ENCODE data around the gene HSPBP1.
"Not testable (repeated sequence)": the region's sequence is repeated elsewhere in the genome, so short reads cannot be mapped to it uniquely, and the experiment has no call there.

The HSPBP1 gene

DNA sequence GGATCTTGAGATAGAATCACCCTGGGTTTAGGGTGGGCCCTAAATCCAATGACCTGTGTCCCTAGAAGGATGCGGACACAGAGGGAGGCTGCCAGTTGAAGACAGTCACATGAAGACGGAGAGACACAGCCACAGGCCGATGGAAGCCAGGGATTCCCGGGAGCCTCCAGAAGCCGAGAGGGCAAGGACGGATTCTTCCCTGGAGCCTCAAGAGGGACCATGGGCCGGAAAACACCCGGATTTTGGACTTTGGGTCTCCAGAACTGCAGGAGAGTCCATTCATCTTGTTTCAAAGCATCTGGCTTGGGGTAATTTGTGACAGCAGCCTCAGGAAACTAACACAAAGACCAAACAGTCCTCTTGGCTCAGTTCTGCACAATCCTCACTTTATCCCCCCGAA lies 53.6 kb downstream of the HSPBP1 start:
- no peak for DNase-seq
- no peak overlapping the region for H3K4me3 ChIP-seq (ENCODE audit: low read depth, low read length)
- H3K27ac ChIP-seq = no peak overlapping the region
- peaks cover 30% of the 10 kb centered on the region for H3K36me3 ChIP-seq (replicated peaks)
- H3K27me3 ChIP-seq (replicated peaks) = no peaks in the 10 kb centered on the region
- TF ChIP-seq, protein P1, sequence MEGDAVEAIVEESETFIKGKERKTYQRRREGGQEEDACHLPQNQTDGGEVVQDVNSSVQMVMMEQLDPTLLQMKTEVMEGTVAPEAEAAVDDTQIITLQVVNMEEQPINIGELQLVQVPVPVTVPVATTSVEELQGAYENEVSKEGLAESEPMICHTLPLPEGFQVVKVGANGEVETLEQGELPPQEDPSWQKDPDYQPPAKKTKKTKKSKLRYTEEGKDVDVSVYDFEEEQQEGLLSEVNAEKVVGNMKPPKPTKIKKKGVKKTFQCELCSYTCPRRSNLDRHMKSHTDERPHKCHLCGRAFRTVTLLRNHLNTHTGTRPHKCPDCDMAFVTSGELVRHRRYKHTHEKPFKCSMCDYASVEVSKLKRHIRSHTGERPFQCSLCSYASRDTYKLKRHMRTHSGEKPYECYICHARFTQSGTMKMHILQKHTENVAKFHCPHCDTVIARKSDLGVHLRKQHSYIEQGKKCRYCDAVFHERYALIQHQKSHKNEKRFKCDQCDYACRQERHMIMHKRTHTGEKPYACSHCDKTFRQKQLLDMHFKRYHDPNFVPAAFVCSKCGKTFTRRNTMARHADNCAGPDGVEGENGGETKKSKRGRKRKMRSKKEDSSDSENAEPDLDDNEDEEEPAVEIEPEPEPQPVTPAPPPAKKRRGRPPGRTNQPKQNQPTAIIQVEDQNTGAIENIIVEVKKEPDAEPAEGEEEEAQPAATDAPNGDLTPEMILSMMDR (IDR thresholded peaks at IDR 0.05; ENCODE audit: low read depth, low read length, missing control alignments) = no peak
- in situ Hi-C loops (cut with HindIII; ENCODE audit: low pct_ligation_motif_present, low sequenced_read_pairs) = no loop called here

DNA sequence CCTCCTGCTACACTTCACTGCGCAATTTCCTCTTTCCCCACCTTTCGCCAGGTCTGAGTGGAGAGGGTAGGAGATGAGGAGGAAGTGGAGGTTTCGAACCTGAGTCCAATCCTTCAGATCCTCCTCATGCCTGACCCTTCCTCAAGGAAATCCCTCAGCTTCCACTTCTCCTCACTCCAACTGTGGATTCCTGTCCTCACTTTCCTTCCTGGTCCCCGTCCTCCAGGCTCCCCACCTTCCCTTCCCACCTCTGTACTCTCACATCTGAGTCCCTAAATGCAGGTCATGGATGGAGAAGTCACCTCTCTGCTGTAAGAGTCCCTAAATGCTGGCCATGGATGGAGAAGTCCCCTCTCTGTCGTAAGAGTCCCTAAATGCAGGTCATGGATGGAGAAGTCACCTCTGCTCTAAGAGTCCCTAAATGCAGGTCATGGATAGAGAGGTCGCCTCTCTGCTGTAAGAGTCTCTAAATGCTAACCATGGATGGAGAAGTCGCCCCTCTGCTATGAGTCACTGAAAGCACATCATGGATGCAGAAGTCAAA lies 54.4 kb downstream of the HSPBP1 start:
- in situ Hi-C loops (cut with HindIII; ENCODE audit: low pct_ligation_motif_present, low sequenced_read_pairs) = no loop called here
- H3K36me3 ChIP-seq (replicated peaks) = peaks cover 24% of the 10 kb centered on the region
- DNase-seq = no peak
- no peaks in the 10 kb centered on the region for H3K27me3 ChIP-seq (replicated peaks)
- H3K4me3 ChIP-seq (ENCODE audit: low read depth, low read length) = no peak overlapping the region
- TF ChIP-seq, protein P1 (IDR thresholded peaks at IDR 0.05; ENCODE audit: low read depth, low read length, missing control alignments) = no peak
- H3K27ac ChIP-seq = no peak overlapping the region

DNA sequence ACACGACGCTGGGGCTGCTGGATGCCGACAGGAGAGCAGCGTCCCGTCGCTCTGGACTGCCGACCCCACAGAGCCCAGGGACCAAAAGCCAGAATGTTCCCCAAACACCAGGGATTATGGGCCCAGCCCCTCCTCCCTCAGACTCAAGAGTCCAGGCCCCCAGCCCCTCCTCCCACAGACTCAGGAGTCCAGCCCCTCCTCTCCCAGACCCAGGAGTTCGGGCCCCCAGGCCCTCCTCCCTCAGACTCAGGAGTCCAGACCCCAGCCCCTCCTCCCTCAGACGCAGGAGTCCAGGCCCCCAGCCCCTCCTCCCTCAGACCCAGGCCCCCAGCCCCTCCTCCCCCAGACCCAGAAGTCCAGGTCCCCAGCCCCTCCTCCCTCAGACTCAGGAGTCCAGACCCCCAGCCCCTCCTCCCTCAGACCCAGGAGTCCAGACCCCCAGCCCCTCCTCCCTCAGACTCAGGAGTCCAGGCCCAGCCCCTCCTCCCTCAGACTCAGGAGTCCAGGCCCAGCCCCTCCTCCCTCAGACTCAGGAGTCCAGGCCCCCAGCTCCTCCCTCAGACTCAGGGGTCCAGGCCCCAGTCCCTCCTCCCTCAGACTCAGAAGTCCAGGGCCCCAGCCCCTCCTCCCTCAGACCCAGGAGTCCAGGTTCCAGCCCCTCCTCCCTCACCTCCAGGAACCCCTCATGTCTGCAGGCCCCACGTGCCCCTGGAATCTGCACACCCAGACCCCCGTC lies 55.1 kb downstream of the HSPBP1 start:
- in situ Hi-C loops (cut with HindIII; ENCODE audit: low pct_ligation_motif_present, low sequenced_read_pairs); H3K4me3 ChIP-seq (ENCODE audit: low read depth, low read length); H3K27me3 ChIP-seq (replicated peaks); H3K27ac ChIP-seq; DNase-seq: not testable (repeated sequence)
- peaks cover 18% of the 10 kb centered on the region for H3K36me3 ChIP-seq (replicated peaks)

DNA sequence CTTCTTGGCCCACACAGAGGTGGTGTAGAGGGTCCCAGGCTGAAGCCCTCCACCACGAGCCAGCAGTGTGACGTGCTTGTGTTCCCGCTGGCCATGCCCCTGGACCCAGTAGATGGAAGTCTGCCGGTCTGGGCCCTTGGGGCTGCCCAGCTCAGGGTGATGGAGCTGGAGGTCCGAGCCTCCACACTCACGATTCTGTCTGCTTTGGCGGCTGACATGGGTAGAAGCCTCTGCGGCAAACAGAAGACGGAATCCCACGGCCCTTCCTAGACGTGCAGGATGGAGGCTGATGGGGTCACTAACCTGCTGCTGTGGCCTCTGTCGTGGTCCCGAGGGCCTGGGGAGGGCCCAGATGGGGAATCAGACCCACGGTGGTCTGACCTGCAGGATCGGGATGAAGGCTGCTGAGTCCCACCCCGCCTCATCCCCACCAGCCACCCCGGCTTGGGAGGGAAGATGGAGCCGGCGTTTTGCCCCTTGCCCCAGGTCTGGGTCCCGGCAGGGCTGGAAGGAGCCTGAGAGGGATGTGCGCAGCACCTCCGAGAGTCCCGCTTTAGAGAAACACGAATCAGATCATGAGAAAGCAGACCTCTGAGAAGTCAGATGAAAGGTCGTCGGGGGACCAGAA lies 55.8 kb downstream of the HSPBP1 start:
- in situ Hi-C loops (cut with HindIII; ENCODE audit: low pct_ligation_motif_present, low sequenced_read_pairs) = no loop called here
- no peak for DNase-seq
- TF ChIP-seq, protein P1 (IDR thresholded peaks at IDR 0.05; ENCODE audit: low read depth, low read length, missing control alignments) = no peak
- Histone ChIP-seq H3K36me3 (replicated peaks) (peaks cover 15% of the 10 kb centered on the region), H3K27me3 (replicated peaks) (no peaks in the 10 kb centered on the region), H3K27ac (no peak overlapping the region), H3K4me3 (ENCODE audit: low read depth, low read length) (no peak overlapping the region)

DNA sequence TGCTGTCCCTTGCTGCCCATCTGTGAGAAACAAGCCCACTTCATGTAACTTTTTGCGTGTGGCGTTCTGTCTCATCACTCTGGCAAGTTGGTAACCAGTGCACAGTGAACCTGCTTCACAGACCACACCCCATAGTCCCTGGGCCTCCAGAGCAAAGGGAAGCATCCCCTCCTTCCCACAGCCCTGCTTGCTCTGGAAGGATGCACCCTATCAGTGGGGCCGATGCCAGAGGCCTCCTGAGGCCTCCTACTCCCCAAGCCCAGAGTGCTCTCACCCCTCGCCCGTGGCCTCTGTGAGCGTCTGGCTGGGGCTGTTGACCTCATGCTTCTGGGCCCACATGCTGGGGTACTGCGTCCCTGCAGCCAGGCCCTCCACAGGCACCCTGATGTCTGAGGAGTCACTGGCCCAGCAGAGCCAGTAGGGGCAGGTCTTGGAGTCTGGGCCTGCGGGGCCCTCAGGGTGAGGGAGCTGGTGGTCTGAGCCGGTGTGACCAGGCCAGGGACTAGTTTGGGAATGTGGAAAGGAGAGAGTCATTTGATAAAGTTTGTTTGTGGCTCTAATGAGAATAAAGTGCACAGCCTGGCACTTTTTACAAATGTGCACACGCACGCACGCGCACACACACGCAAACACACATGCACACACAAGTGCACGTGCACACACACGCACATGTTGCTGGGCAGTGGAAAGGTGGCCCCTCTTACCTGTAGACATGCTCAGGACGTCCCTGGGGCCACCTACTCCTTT lies 56.4 kb downstream of the HSPBP1 start:
- no peak for DNase-seq
- TF ChIP-seq, protein P1 (IDR thresholded peaks at IDR 0.05; ENCODE audit: low read depth, low read length, missing control alignments) = no peak
- peaks cover 10% of the 10 kb centered on the region for H3K36me3 ChIP-seq (replicated peaks)
- H3K27ac ChIP-seq = no peak overlapping the region
- H3K4me3 ChIP-seq (ENCODE audit: low read depth, low read length) = no peak overlapping the region
- in situ Hi-C loops (cut with HindIII; ENCODE audit: low pct_ligation_motif_present, low sequenced_read_pairs) = no loop called here
- H3K27me3 ChIP-seq (replicated peaks) = no peaks in the 10 kb centered on the region

DNA sequence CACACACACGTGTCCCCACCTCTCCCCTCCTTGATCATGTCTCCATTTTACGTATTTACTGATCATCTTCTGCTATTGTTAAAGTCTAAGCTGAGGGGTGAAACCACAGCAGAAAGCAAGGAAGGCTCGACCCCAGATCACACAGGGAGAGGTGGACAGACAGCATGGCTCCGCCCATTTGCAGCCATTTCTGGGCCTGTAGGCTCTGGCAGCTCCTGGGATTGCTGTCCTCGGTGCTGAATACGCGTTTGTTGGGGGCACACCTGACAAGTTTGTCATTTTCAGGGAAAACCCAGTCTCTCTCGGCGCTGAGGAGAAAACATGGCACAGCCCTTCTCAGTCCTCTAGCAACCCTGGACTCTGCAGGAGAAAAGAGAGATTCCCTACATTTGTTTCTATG lies 59.4 kb downstream of the HSPBP1 start:
- Histone ChIP-seq H3K36me3 (replicated peaks) (no peaks in the 10 kb centered on the region), H3K27ac (no peak overlapping the region), H3K4me3 (ENCODE audit: low read depth, low read length) (no peak overlapping the region), H3K27me3 (replicated peaks) (no peaks in the 10 kb centered on the region)
- DNase-seq = no peak
- TF ChIP-seq, protein P1 (IDR thresholded peaks at IDR 0.05; ENCODE audit: low read depth, low read length, missing control alignments) = no peak
- in situ Hi-C loops (cut with HindIII; ENCODE audit: low pct_ligation_motif_present, low sequenced_read_pairs) = no loop called here
